ENCODE measurements around the gene ZSCAN22.

GRCh38 chr19:58362272-58362994, 35.6 kb downstream of the ZSCAN22 start, which contains the start of gene ZNF497:
- TF ChIP-seq EZH2phosphoT487 (IDR thresholded peaks at IDR 0.05; ENCODE audit: low read length) (no peak), EZH2 (optimal IDR thresholded peaks at IDR 0.05; ENCODE audit: low read depth, low read length) (no peak)
